DOHH2 (cell line): ENCODE measurements around the gene EXD3.
"Not testable (repeated sequence)": the region's sequence is repeated elsewhere in the genome, so short reads cannot be mapped to it uniquely, and the experiment has no call there.

Experiments used
- H3F3A ChIP-seq: fragments of 200-600 bp; sonication (generic), shearing (Covaris generic); 2 replicates; pipeline ENCODE4 v1.6.0; 2016; ENCODE audit warnings: antibody characterized with exemption, mild to moderate bottlenecking; ENCODE audit not compliant: control insufficient read depth, insufficient read depth
- H3K27ac ChIP-seq: fragments of 200-600 bp; sonication (generic); 2 replicates; pipeline ENCODE4 v1.5.1; 2014; ENCODE audit warnings: low read depth, mild to moderate bottlenecking, low read length, moderate library complexity
- H3K27me3 ChIP-seq: fragments of 200-600 bp; sonication (generic); 2 replicates; pipeline ENCODE4 v1.6.1; 2014; ENCODE audit warnings: mild to moderate bottlenecking, low read length, mixed read lengths; ENCODE audit not compliant: control insufficient read depth
- H3K36me3 ChIP-seq: fragments of 200-600 bp; sonication (generic); 2 replicates; pipeline ENCODE4 v1.6.1; 2014; ENCODE audit warnings: mild to moderate bottlenecking, low read length, moderate library complexity, mixed read lengths; ENCODE audit not compliant: control insufficient read depth
- H3K4me1 ChIP-seq: fragments of 200-600 bp; sonication (generic); 2 replicates; pipeline ENCODE4 v1.6.1; 2014; ENCODE audit warnings: mild to moderate bottlenecking, low read length, mixed read lengths; ENCODE audit not compliant: control insufficient read depth
- H3K4me2 ChIP-seq: fragments of 200-600 bp; sonication (generic); 2 replicates; pipeline ENCODE4 v1.6.0; 2014; ENCODE audit warnings: mild to moderate bottlenecking, low read length, moderate library complexity
- H3K4me3 ChIP-seq: fragments of 200-600 bp; sonication (generic); 2 replicates; pipeline ENCODE4 v1.5.1; 2014; ENCODE audit warnings: mild to moderate bottlenecking, low read length, mixed read lengths
- H3K79me2 ChIP-seq: fragments of 200-600 bp; sonication (generic); 2 replicates; pipeline ENCODE4 v1.6.1; 2014; ENCODE audit warnings: mild to moderate bottlenecking, low read length, mixed read lengths; ENCODE audit not compliant: control insufficient read depth
- H3K9me2 ChIP-seq: fragments of 200-600 bp; sonication (generic); replicated peaks from 2 replicates; pipeline ENCODE4 v1.6.1; 2014; ENCODE audit warnings: mild to moderate bottlenecking, low read length, mixed read lengths; ENCODE audit not compliant: control insufficient read depth
- H3K9me3 ChIP-seq: fragments of 200-600 bp; sonication (generic); 2 replicates; pipeline ENCODE4 v1.6.1; 2014; ENCODE audit warnings: antibody characterized with exemption, low read length, mixed read lengths; ENCODE audit not compliant: control insufficient read depth, insufficient read depth
- H4K20me1 ChIP-seq: fragments of 200-600 bp; sonication (generic); 2 replicates; pipeline ENCODE4 v1.6.0; 2014; ENCODE audit warnings: low read depth, mild to moderate bottlenecking, antibody characterized with exemption, low read length, moderate library complexity; ENCODE audit not compliant: control insufficient read depth, insufficient read depth
- CTCF ChIP-seq: fragments of 200-600 bp; sonication (generic); IDR thresholded peaks from one replicate; pipeline ENCODE4 v1.5.1; 2014; ENCODE audit warnings: antibody characterized with exemption, mild to moderate bottlenecking, low read depth, low read length; ENCODE audit not compliant: poor library complexity, severe bottlenecking
- EZH2phosphoT487 ChIP-seq: fragments of 200-600 bp; sonication (generic); IDR thresholded peaks from 2 replicates; pipeline ENCODE4 v1.6.1; 2017; ENCODE audit warnings: borderline replicate concordance, mild to moderate bottlenecking, antibody characterized with exemption, low read length, moderate library complexity, mixed read lengths

Gene EXD3

GRCh38 chr9:137388589-137389427, 34.2 kb downstream of the EXD3 start:
- Histone ChIP-seq H3K27me3 (no peaks in the 10 kb centered on the region), H3F3A (no peaks in the 10 kb centered on the region), H3K4me1 (peaks cover 6% of the 10 kb centered on the region; the same call in 1 of the 2 replicates), H4K20me1 (no peaks in the 10 kb centered on the region), H3K9me2 (no peaks in the 10 kb centered on the region), H3K79me2 (no peaks in the 10 kb centered on the region), H3K4me3 (no peak overlapping the region), H3K9me3 (no peaks in the 10 kb centered on the region), H3K27ac (no peak overlapping the region), H3K4me2 (no peak overlapping the region), H3K36me3 (no peaks in the 10 kb centered on the region)
- TF ChIP-seq EZH2phosphoT487 (no peak), CTCF (no peak)

DNA sequence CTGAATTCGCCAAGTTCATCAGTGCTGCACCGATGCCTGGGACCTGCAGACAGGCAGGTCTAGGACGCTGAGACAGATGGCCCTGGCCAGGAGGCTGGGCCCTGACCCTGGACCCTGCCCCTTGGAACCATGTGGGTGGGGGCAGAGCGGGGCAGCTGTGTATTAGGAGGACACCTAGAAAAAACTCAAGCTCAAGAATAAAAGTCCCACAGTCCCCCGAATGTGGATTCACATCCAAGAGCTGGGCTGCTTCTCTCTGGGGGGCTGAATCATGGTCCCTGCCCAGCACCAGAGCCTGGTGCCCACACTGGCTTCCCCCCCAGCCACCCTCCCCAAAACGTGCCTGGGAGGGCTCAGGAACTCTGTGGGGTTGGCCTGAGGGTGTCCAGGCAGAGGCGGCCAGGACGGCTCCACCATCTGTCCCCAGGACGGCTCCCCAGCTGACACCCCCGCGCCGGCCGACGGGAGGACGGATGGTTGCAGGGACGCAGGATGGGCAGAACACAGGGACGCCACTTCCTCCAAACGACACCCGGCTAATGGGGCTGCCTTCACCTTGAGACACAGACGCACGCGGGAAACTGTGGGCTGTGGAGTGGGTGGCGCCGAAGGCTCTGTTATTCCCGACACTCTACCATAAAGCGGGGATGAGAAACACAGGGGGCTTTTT, 34.9 kb downstream of the EXD3 start:
- H4K20me1 ChIP-seq, result no peaks in the 10 kb centered on the region
- no peaks in the 10 kb centered on the region for H3F3A ChIP-seq

DNA sequence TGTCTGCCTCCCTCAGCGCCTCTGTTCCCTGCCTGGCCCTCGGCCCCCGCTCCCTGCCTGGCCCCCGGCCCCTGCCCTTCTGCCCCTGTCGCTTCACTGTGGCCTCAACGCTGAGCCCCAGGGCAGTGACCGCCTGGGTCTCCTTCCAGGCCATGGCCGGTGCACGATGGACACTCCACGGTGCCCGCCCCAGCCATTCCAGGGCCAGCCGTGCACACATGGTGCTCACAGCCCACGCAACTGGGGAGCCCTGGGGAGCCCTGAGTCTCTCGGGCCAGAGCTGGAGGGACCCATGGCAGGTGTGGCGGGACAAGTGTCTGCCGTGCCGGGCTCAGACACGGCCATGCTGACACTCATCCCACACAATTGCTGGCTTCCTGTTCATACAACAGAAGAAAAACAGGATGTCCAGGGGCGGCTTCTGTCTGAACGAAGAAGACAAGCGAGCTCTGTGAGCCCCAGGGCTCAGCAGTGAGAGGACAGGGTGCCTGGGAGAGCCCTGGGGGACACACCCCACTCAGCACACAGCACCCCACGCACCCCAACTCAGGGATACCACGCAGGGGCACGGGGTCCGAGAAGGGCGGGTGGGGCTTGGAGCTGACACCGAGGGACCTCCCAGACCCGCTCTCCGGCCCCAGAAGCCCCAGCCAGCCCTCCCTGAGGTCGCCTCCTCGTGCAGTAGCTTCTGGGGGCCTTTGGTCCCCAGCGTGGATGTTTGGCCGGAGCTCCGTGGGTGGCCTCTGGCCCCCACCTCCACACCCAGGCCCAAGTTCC, 35.7 kb downstream of the EXD3 start:
- Histone ChIP-seq H3F3A (no peaks in the 10 kb centered on the region), H3K4me2 (no peak overlapping the region), H3K9me3 (no peaks in the 10 kb centered on the region), H3K36me3 (no peaks in the 10 kb centered on the region), H3K27ac (no peak overlapping the region), H3K79me2 (no peaks in the 10 kb centered on the region), H4K20me1 (no peaks in the 10 kb centered on the region), H3K9me2 (no peaks in the 10 kb centered on the region), H3K27me3 (no peaks in the 10 kb centered on the region), H3K4me1 (peaks cover 6% of the 10 kb centered on the region; the same call in 1 of the 2 replicates), H3K4me3 (no peak overlapping the region)
- TF ChIP-seq CTCF (no peak), EZH2phosphoT487 (no peak)

More for the DNA sequence above, 34.9 kb downstream of the EXD3 start:
- H3K79me2 ChIP-seq, result no peaks in the 10 kb centered on the region
- H3K9me2 ChIP-seq, result no peaks in the 10 kb centered on the region
- no peak overlapping the region for H3K4me3 ChIP-seq
- H3K27ac ChIP-seq, result no peak overlapping the region
- TF ChIP-seq EZH2phosphoT487 (no peak), CTCF (no peak)
- no peaks in the 10 kb centered on the region for H3K9me3 ChIP-seq
- H3K27me3 ChIP-seq, result no peaks in the 10 kb centered on the region
- H3K4me1 ChIP-seq, result peaks cover 6% of the 10 kb centered on the region; the same call in 1 of the 2 replicates
- H3K36me3 ChIP-seq, result no peaks in the 10 kb centered on the region
- H3K4me2 ChIP-seq, result no peak overlapping the region

- not testable (repeated sequence) for H4K20me1 ChIP-seq, H3F3A ChIP-seq, H3K27me3 ChIP-seq, H3K4me2 ChIP-seq, H3K4me1 ChIP-seq, H3K4me3 ChIP-seq, H3K79me2 ChIP-seq, H3K27ac ChIP-seq, H3K9me3 ChIP-seq, H3K9me2 ChIP-seq, H3K36me3 ChIP-seq
Observed at GRCh38 chr9:137386507-137387113, 36.4 kb downstream of the EXD3 start.
